ENCODE data around the gene GFOD1.

The GFOD1 gene

DNA sequence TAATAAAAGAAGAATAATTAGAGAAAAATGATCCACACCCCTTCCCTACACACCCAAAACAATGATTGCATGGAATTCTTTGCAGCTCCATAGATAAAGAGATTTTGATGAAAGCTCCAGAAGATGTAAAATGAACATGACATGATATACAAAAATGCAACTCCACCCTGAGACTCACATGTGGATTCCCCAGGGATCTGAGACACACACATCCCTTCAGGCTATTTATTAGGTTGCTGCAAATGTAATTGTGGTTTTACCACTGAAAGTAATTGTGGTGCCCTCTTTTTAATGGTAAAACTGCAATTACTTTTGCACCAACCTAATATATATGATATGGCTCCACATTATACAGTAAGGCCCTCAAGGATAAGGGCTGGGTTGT, 118.7 kb downstream of the GFOD1 start:
- DNase-seq: no peak
- H3K79me2 ChIP-seq (ENCODE audit: control insufficient read depth, insufficient read depth, low read length): no peaks in the 10 kb centered on the region
- no peak overlapping the region for H3K9ac ChIP-seq (ENCODE audit: low read length)
- no peak overlapping the region for H3K4ac ChIP-seq (ENCODE audit: low read depth, low read length)
- no peak overlapping the region for H3K4me3 ChIP-seq (ENCODE audit: low read length)
- H2BK120ac ChIP-seq (ENCODE audit: low read depth, low read length): no peak overlapping the region
- H3K36me3 ChIP-seq (ENCODE audit: control insufficient read depth, insufficient read depth, low read length): no peaks in the 10 kb centered on the region
- no peaks in the 10 kb centered on the region for H3K4me1 ChIP-seq (ENCODE audit: control insufficient read depth, low read depth, low read length)
- H3K23ac ChIP-seq (ENCODE audit: low read length): no peak overlapping the region
- H4K5ac ChIP-seq (ENCODE audit: low read length): no peak overlapping the region
- no peak overlapping the region for H2AK5ac ChIP-seq (ENCODE audit: low read length)
- H4K8ac ChIP-seq (ENCODE audit: low read depth, low read length): no peak overlapping the region
- no peak overlapping the region for H3K18ac ChIP-seq (ENCODE audit: low read length)
- H3K4me2 ChIP-seq (ENCODE audit: low read length): no peak overlapping the region
- H3K79me1 ChIP-seq (ENCODE audit: low read length): no peaks in the 10 kb centered on the region
- H2BK5ac ChIP-seq (ENCODE audit: low read length): no peak overlapping the region
- no peaks in the 10 kb centered on the region for H3K27me3 ChIP-seq (ENCODE audit: insufficient read depth, low read length, poor library complexity)
- no peak overlapping the region for H3K56ac ChIP-seq (ENCODE audit: low read length)
- H2BK15ac ChIP-seq (replicated peaks; ENCODE audit: low read depth): no peak overlapping the region
- no peak overlapping the region for H3K27ac ChIP-seq (ENCODE audit: low read depth, low read length)

- Histone ChIP-seq H3K27ac (ENCODE audit: low read depth, low read length) (no peak overlapping the region), H3K4ac (ENCODE audit: low read depth, low read length) (no peak overlapping the region), H3K23ac (ENCODE audit: low read length) (no peak overlapping the region), H4K5ac (ENCODE audit: low read length) (no peak overlapping the region), H2AK5ac (ENCODE audit: low read length) (no peak overlapping the region), H3K4me2 (ENCODE audit: low read length) (no peak overlapping the region), H3K4me1 (ENCODE audit: control insufficient read depth, low read depth, low read length) (no peaks in the 10 kb centered on the region), H2BK15ac (replicated peaks; ENCODE audit: low read depth) (no peak overlapping the region), H3K18ac (ENCODE audit: low read length) (no peak overlapping the region), H3K79me1 (ENCODE audit: low read length) (no peaks in the 10 kb centered on the region), H3K9ac (ENCODE audit: low read length) (no peak overlapping the region), H3K56ac (ENCODE audit: low read length) (no peak overlapping the region), H4K8ac (ENCODE audit: low read depth, low read length) (no peak overlapping the region), H2BK120ac (ENCODE audit: low read depth, low read length) (no peak overlapping the region), H3K36me3 (ENCODE audit: control insufficient read depth, insufficient read depth, low read length) (no peaks in the 10 kb centered on the region), H3K4me3 (ENCODE audit: low read length) (no peak overlapping the region), H3K79me2 (ENCODE audit: control insufficient read depth, insufficient read depth, low read length) (no peaks in the 10 kb centered on the region), H2BK5ac (ENCODE audit: low read length) (no peak overlapping the region), H3K27me3 (ENCODE audit: insufficient read depth, low read length, poor library complexity) (no peaks in the 10 kb centered on the region)
- no CpG with 5 or more reads among the region's 7 CpGs for WGBS (ENCODE audit: extremely low coverage, insufficient coverage, low lambda C conversion rate)
- DNase-seq: no peak
Observed at GRCh38 chr6:13368079-13368730, 119.2 kb downstream of the GFOD1 start.

GRCh38 chr6:13367396-13367795, 120.0 kb downstream of the GFOD1 start:
- no peak overlapping the region for H3K9ac ChIP-seq (ENCODE audit: low read length)
- H3K79me1 ChIP-seq (ENCODE audit: low read length): no peaks in the 10 kb centered on the region
- no peak overlapping the region for H2BK15ac ChIP-seq (replicated peaks; ENCODE audit: low read depth)
- no peaks in the 10 kb centered on the region for H3K27me3 ChIP-seq (ENCODE audit: insufficient read depth, low read length, poor library complexity)
- no peak overlapping the region for H2BK120ac ChIP-seq (ENCODE audit: low read depth, low read length)
- no peak overlapping the region for H4K8ac ChIP-seq (ENCODE audit: low read depth, low read length)
- no peak overlapping the region for H3K4me2 ChIP-seq (ENCODE audit: low read length)
- no peak overlapping the region for H3K23ac ChIP-seq (ENCODE audit: low read length)
- H3K18ac ChIP-seq (ENCODE audit: low read length): no peak overlapping the region
- no peak overlapping the region for H2BK5ac ChIP-seq (ENCODE audit: low read length)
- H3K4me1 ChIP-seq (ENCODE audit: control insufficient read depth, low read depth, low read length): no peaks in the 10 kb centered on the region
- no peak overlapping the region for H3K27ac ChIP-seq (ENCODE audit: low read depth, low read length)
- no peak overlapping the region for H3K56ac ChIP-seq (ENCODE audit: low read length)
- H3K79me2 ChIP-seq (ENCODE audit: control insufficient read depth, insufficient read depth, low read length): no peaks in the 10 kb centered on the region
- no peak overlapping the region for H4K5ac ChIP-seq (ENCODE audit: low read length)
- WGBS (ENCODE audit: extremely low coverage, insufficient coverage, low lambda C conversion rate): no CpG with 5 or more reads among the region's 3 CpGs
- no peak for DNase-seq
- no peak overlapping the region for H3K4ac ChIP-seq (ENCODE audit: low read depth, low read length)
- H3K36me3 ChIP-seq (ENCODE audit: control insufficient read depth, insufficient read depth, low read length): no peaks in the 10 kb centered on the region
- H3K4me3 ChIP-seq (ENCODE audit: low read length): no peak overlapping the region
- H2AK5ac ChIP-seq (ENCODE audit: low read length): no peak overlapping the region

- Histone ChIP-seq H3K23ac (ENCODE audit: low read length) (no peak overlapping the region), H2AK5ac (ENCODE audit: low read length) (no peak overlapping the region), H3K4me3 (ENCODE audit: low read length) (no peak overlapping the region), H3K18ac (ENCODE audit: low read length) (no peak overlapping the region), H3K4me2 (ENCODE audit: low read length) (no peak overlapping the region), H2BK15ac (replicated peaks; ENCODE audit: low read depth) (no peak overlapping the region), H3K56ac (ENCODE audit: low read length) (no peak overlapping the region), H2BK120ac (ENCODE audit: low read depth, low read length) (no peak overlapping the region), H3K4ac (ENCODE audit: low read depth, low read length) (no peak overlapping the region), H3K27me3 (ENCODE audit: insufficient read depth, low read length, poor library complexity) (no peaks in the 10 kb centered on the region), H3K36me3 (ENCODE audit: control insufficient read depth, insufficient read depth, low read length) (no peaks in the 10 kb centered on the region), H3K9ac (ENCODE audit: low read length) (no peak overlapping the region), H3K27ac (ENCODE audit: low read depth, low read length) (no peak overlapping the region), H3K79me2 (ENCODE audit: control insufficient read depth, insufficient read depth, low read length) (no peaks in the 10 kb centered on the region), H3K4me1 (ENCODE audit: control insufficient read depth, low read depth, low read length) (peaks cover 4% of the 10 kb centered on the region), H4K8ac (ENCODE audit: low read depth, low read length) (no peak overlapping the region), H2BK5ac (ENCODE audit: low read length) (no peak overlapping the region), H4K5ac (ENCODE audit: low read length) (no peak overlapping the region), H3K79me1 (ENCODE audit: low read length) (no peaks in the 10 kb centered on the region)
- no peak for DNase-seq
- WGBS (ENCODE audit: extremely low coverage, insufficient coverage, low lambda C conversion rate): no CpG with 5 or more reads among the region's 39 CpGs
Observed at GRCh38 chr6:13365320-13365719, 122.1 kb downstream of the GFOD1 start.

GRCh38 chr6:13364842-13365241, 122.6 kb downstream of the GFOD1 start:
- no CpG with 5 or more reads among the region's 34 CpGs for WGBS (ENCODE audit: extremely low coverage, insufficient coverage, low lambda C conversion rate)
- H4K5ac ChIP-seq (ENCODE audit: low read length): no peak overlapping the region
- H3K4me3 ChIP-seq (ENCODE audit: low read length): no peak overlapping the region
- DNase-seq: no peak
- H3K23ac ChIP-seq (ENCODE audit: low read length): no peak overlapping the region
- H3K56ac ChIP-seq (ENCODE audit: low read length): no peak overlapping the region
- H4K8ac ChIP-seq (ENCODE audit: low read depth, low read length): no peak overlapping the region
- H3K79me1 ChIP-seq (ENCODE audit: low read length): no peaks in the 10 kb centered on the region
- no peak overlapping the region for H2BK5ac ChIP-seq (ENCODE audit: low read length)
- no peak overlapping the region for H3K9ac ChIP-seq (ENCODE audit: low read length)
- no peak overlapping the region for H3K18ac ChIP-seq (ENCODE audit: low read length)
- H3K4ac ChIP-seq (ENCODE audit: low read depth, low read length): no peak overlapping the region
- no peaks in the 10 kb centered on the region for H3K79me2 ChIP-seq (ENCODE audit: control insufficient read depth, insufficient read depth, low read length)
- no peak overlapping the region for H2BK120ac ChIP-seq (ENCODE audit: low read depth, low read length)
- H3K27ac ChIP-seq (ENCODE audit: low read depth, low read length): no peak overlapping the region
- H3K4me2 ChIP-seq (ENCODE audit: low read length): no peak overlapping the region
- no peaks in the 10 kb centered on the region for H3K27me3 ChIP-seq (ENCODE audit: insufficient read depth, low read length, poor library complexity)
- H3K4me1 ChIP-seq (ENCODE audit: control insufficient read depth, low read depth, low read length): peaks cover 4% of the 10 kb centered on the region
- no peak overlapping the region for H2AK5ac ChIP-seq (ENCODE audit: low read length)
- H2BK15ac ChIP-seq (replicated peaks; ENCODE audit: low read depth): no peak overlapping the region
- H3K36me3 ChIP-seq (ENCODE audit: control insufficient read depth, insufficient read depth, low read length): no peaks in the 10 kb centered on the region

- no peak overlapping the region for H4K8ac ChIP-seq (ENCODE audit: low read depth, low read length)
- no peak overlapping the region for H3K9ac ChIP-seq (ENCODE audit: low read length)
- no peaks in the 10 kb centered on the region for H3K79me2 ChIP-seq (ENCODE audit: control insufficient read depth, insufficient read depth, low read length)
- peaks cover 4% of the 10 kb centered on the region for H3K4me1 ChIP-seq (ENCODE audit: control insufficient read depth, low read depth, low read length)
- no peak overlapping the region for H3K27ac ChIP-seq (ENCODE audit: low read depth, low read length)
- H3K23ac ChIP-seq (ENCODE audit: low read length): no peak overlapping the region
- H3K79me1 ChIP-seq (ENCODE audit: low read length): no peaks in the 10 kb centered on the region
- WGBS (ENCODE audit: extremely low coverage, insufficient coverage, low lambda C conversion rate): no CpG with 5 or more reads among the region's 5 CpGs
- H2BK120ac ChIP-seq (ENCODE audit: low read depth, low read length): no peak overlapping the region
- H3K4me2 ChIP-seq (ENCODE audit: low read length): no peak overlapping the region
- no peak overlapping the region for H2BK15ac ChIP-seq (replicated peaks; ENCODE audit: low read depth)
- DNase-seq: no peak
- H3K4me3 ChIP-seq (ENCODE audit: low read length): no peak overlapping the region
- no peaks in the 10 kb centered on the region for H3K36me3 ChIP-seq (ENCODE audit: control insufficient read depth, insufficient read depth, low read length)
- H2AK5ac ChIP-seq (ENCODE audit: low read length): no peak overlapping the region
- H3K18ac ChIP-seq (ENCODE audit: low read length): no peak overlapping the region
- H3K27me3 ChIP-seq (ENCODE audit: insufficient read depth, low read length, poor library complexity): no peaks in the 10 kb centered on the region
- no peak overlapping the region for H4K5ac ChIP-seq (ENCODE audit: low read length)
- H3K56ac ChIP-seq (ENCODE audit: low read length): no peak overlapping the region
- H3K4ac ChIP-seq (ENCODE audit: low read depth, low read length): no peak overlapping the region
- H2BK5ac ChIP-seq (ENCODE audit: low read length): no peak overlapping the region
Observed at GRCh38 chr6:13362412-13362811, 125.0 kb downstream of the GFOD1 start.

All from mesendoderm (in vitro differentiated cells).